Activated B cell treated with CpG ODN at 0.5 μM for 24 hours (primary cell): Measurements from ENCODE around the gene CLCN2. TPM values are rescaled to one million over a fixed set of nuclear protein-coding genes. Genes with fewer than 3 reads are reported as not detected.

Source experiments
- ATAC-seq: fragments of 200-7000 bp; cut with Tn5 transposase; one replicate; pipeline ENCODE4 v1.10.0; 2021; ENCODE audit warnings: low read depth, mild to moderate bottlenecking, moderate library complexity
- CTCF ChIA-PET: fragments of 350-600 bp; sonication (Branson Sonifier 250); formaldehyde crosslinking; loops from one replicate; lab custom pipeline; 2021; ENCODE audit warnings: antibody characterized with exemption; lab: Charles Lee
- POLR2A ChIA-PET: fragments of 350-600 bp; sonication (Branson Sonifier 250); formaldehyde crosslinking; loops from one replicate; lab custom pipeline; 2021; ENCODE audit warnings: antibody characterized with exemption; lab: Charles Lee
- DNase-seq: peaks from one replicate; pipeline ENCODE4 v3.0.0; 2022
- H3K27ac Mint-ChIP-seq: one replicate; pipeline ENCODE4 v1.8.0; 2020; ENCODE audit warnings: mixed read lengths
- H3K27me3 Mint-ChIP-seq: one replicate; pipeline ENCODE4 v1.8.0; 2021; ENCODE audit warnings: mixed read lengths
- H3K36me3 Mint-ChIP-seq: one replicate; pipeline ENCODE4 v1.8.0; 2021; ENCODE audit warnings: low read depth, mixed read lengths
- H3K4me1 Mint-ChIP-seq: one replicate; pipeline ENCODE4 v1.8.0; 2021; ENCODE audit warnings: mixed read lengths
- H3K4me3 Mint-ChIP-seq: one replicate; pipeline ENCODE4 v1.8.0; 2020; ENCODE audit warnings: mild to moderate bottlenecking, mixed read lengths
- H3K9me3 Mint-ChIP-seq: one replicate; pipeline ENCODE4 v1.8.0; 2020; ENCODE audit warnings: mixed read lengths
- CTCF ChIP-seq: fragments of 200-600 bp; IDR thresholded peaks from one replicate; pipeline ENCODE4 v1.8.0; 2022; ENCODE audit warnings: antibody characterized with exemption, mild to moderate bottlenecking
- intact Hi-C: fragments of 100-400 bp; cut with micrococcal nuclease; formaldehyde crosslinking; loops from one replicate; pipeline ENCODE4 v1.15.1; 2024
- total RNA-seq: library from RNA; stranded (reverse); gene quantifications from 2 replicates; pipeline ENCODE4 v1.2.3, GENCODE V29; 2022

CLCN2 gene
- total RNA-seq, 1 donor from 2014 or later, result 3.4 TPM

- intact Hi-C loops, result no loop called here
- peak; percentile 30 for ATAC-seq
- DNase-seq, result no peak
- POLR2A ChIA-PET, result interaction anchor here (0.6 kb wide), 1 partner anchor 30 kb away, joined by 3 read pairs; no protein-coding TSS in a partner anchor
- Mint-ChIP-seq H3K27me3 (peaks cover 62% of the 10 kb centered on the region), H3K36me3 (no peaks in the 10 kb centered on the region), H3K9me3 (no peaks in the 10 kb centered on the region), H3K4me3 (peak overlapping the region; percentile 66), H3K27ac (no peak overlapping the region), H3K4me1 (peaks cover 17% of the 10 kb centered on the region)
- CTCF ChIA-PET, result interaction anchor here (1.2 kb wide), 1 partner anchor 9 kb away, joined by 4 read pairs; no protein-coding TSS in a partner anchor
- TF ChIP-seq CTCF, result no peak
Observed at GRCh38 chr3:184380627-184381260, 19.3 kb upstream of the CLCN2 start.

DNA sequence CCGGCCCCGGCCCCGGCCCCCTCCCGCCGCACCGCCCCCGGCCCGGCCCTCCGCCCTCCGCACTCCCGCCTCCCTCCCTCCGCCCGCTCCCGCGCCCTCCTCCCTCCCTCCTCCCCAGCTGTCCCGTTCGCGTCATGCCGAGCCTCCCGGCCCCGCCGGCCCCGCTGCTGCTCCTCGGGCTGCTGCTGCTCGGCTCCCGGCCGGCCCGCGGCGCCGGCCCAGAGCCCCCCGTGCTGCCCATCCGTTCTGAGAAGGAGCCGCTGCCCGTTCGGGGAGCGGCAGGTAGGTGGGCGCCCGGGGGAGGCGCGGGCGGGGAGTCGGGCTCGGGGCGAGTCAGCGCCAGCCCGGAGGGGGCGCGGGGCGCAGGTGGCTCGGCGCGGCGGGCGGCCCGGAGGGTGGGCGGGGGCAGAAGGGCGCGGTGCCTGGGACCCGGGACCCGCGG is 18.8 kb upstream of the CLCN2 start:
- H3K36me3 Mint-ChIP-seq, result no peaks in the 10 kb centered on the region
- peaks cover 65% of the 10 kb centered on the region for H3K27me3 Mint-ChIP-seq
- no peak overlapping the region for H3K27ac Mint-ChIP-seq
- no peak for TF ChIP-seq CTCF
- POLR2A ChIA-PET, result interaction anchor here (0.6 kb wide), 1 partner anchor 29 kb away, joined by 3 read pairs; no protein-coding TSS in a partner anchor
- H3K4me1 Mint-ChIP-seq, result peaks cover 17% of the 10 kb centered on the region
- no peaks in the 10 kb centered on the region for H3K9me3 Mint-ChIP-seq
- intact Hi-C loops, result no loop called here
- CTCF ChIA-PET, result no interaction called here
- DNase-seq (peak; percentile 25), ATAC-seq (peak; percentile 35)
- no peak overlapping the region for H3K4me3 Mint-ChIP-seq

- no peak for DNase-seq
- TF ChIP-seq CTCF, result no peak
- H3K36me3 Mint-ChIP-seq, result no peaks in the 10 kb centered on the region
- intact Hi-C loops, result no loop called here
- peaks cover 17% of the 10 kb centered on the region for H3K4me1 Mint-ChIP-seq
- H3K27ac Mint-ChIP-seq, result no peak within 1 kb of the TSS
- CTCF ChIA-PET, result no interaction called here
- H3K27me3 Mint-ChIP-seq, result peaks cover 64% of the 10 kb centered on the region
- peak; percentile 11 for ATAC-seq
- no peaks in the 10 kb centered on the region for H3K9me3 Mint-ChIP-seq
- POLR2A ChIA-PET, result no interaction called here
- peak within 1 kb of the TSS; percentile 66 for H3K4me3 Mint-ChIP-seq
Observed at GRCh38 chr3:184379358-184380184, 18.2 kb upstream of the CLCN2 start, which contains the start of gene CHRD. Gene CHRD (plus strand): TSS chr3:184380054. CDS start chr3:184380319, 265 bp downstream.

DNA sequence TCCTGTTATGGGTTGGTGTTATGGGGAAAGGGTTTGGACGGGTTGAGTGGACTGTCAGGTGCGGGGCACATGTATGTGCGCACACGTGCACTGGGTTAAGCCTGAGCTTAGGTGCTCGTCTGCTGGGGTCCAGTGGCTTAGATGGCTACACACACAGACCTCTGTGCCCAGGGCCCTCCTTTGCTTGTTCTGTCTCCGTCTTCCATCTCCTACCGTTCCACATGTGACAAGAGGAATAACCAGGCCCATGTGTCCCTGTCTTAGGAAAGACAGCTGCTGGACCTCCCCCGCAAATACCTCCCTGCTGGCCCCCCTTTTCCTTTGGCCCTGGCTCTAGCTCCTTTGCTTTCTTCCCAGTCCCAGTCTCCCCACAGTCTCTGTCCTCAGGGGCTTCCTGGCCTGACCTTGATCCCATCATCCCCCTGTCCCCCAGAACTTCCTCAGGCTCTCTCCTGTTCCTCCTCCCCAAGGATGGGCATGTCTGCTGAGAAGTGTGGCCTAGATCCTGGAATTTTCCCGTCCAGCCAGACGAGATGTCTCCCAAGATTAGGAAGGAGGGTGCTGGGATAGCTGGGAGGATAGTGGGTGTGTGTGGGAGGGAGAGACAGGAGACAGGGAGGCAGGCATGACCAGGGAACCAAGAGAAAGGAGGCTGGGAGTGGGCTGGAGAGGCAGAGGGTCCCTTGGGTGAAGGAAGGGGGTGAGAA is 17.4 kb upstream of the CLCN2 start:
- ChIA-PET POLR2A (no interaction called here), CTCF (no interaction called here)
- no peaks in the 10 kb centered on the region for H3K9me3 Mint-ChIP-seq
- H3K27me3 Mint-ChIP-seq, result peaks cover 58% of the 10 kb centered on the region
- ATAC-seq (no peak), DNase-seq (no peak)
- peak overlapping the region; percentile 66 for H3K4me3 Mint-ChIP-seq
- no peak overlapping the region for H3K27ac Mint-ChIP-seq
- intact Hi-C loops, result no loop called here
- peaks cover 17% of the 10 kb centered on the region for H3K4me1 Mint-ChIP-seq
- no peak for TF ChIP-seq CTCF
- H3K36me3 Mint-ChIP-seq, result no peaks in the 10 kb centered on the region
